K562 (cell line): Measurements from ENCODE around the gene EIF4EBP2. TPM values are rescaled to one million over a fixed set of nuclear protein-coding genes. Genes with fewer than 3 reads are reported as not detected.

ENCODE experiments used
- ATAC-seq: fragments of 200-7000 bp; cut with Tn5 transposase; 3 replicates; pipeline ENCODE4 v1.9.1; 2020; ENCODE audit warnings: moderate library complexity
- BruUV-seq: library from RNA; stranded (reverse); fragments of 400-500 nt; replicated peaks from 2 replicates; lab custom pipeline; 2021; lab: Mats Ljungman, UMichigan
- CTCF ChIA-PET: fragments of 300-600 bp; formaldehyde crosslinking; extraction: SDS; loops from one replicate; lab custom pipeline; 2021; ENCODE audit warnings: low intra/inter-chr PET ratio; lab: Yijun Ruan, JAX
- POLR2A ChIA-PET: fragments of 300-600, 350-650 bp; sonication (Branson Sonifier 250); formaldehyde crosslinking; extraction: SDS; loops from one replicate; lab custom pipeline; 2021; ENCODE audit warnings: antibody characterized with exemption, inconsistent platforms; lab: Yijun Ruan, JAX
- DNase-seq, 4 experiments: peaks; one replicate each; pipeline versions ENCODE4 v3.0.0 to v3.0.0-alpha.2; 2011 to 2018; ENCODE audit warnings: low spot score in 3 of 4, mixed read lengths in 3 of 4; ENCODE audit errors: extremely low read depth in 1 of 4
- FAIRE-seq: peaks from 2 replicates; lab custom pipeline; 2011; peaks lifted over from hg19 to GRCh38; lab: Jason Lieb, UNC
- H2AFZ ChIP-seq: 2 replicates; pipeline ENCODE4 v1.6.0; 2011; ENCODE audit warnings: low read depth, low read length, control low read depth, inconsistent platforms
- H3K27ac ChIP-seq: fragments of 200-600 bp; 3 replicates; pipeline ENCODE4 v1.8.0; 2011; ENCODE audit warnings: low read depth, mild to moderate bottlenecking, control low read depth, inconsistent platforms, low read length, moderate library complexity, mixed read lengths; ENCODE audit errors: extremely low read depth
- H3K27me3 ChIP-seq, 2 experiments: fragments of 300-600 bp in 1 of 2; 2 replicates in 1 of 2; 3 replicates in 1 of 2; pipeline versions ENCODE4 v1.6.0 to v1.8.0; 2011; ENCODE audit warnings: inconsistent platforms in 2 of 2, low read length in 2 of 2, mild to moderate bottlenecking in 1 of 2, mixed read lengths in 1 of 2, moderate library complexity in 1 of 2; ENCODE audit not compliant: control insufficient read depth in 2 of 2, insufficient read depth in 2 of 2
- H3K36me3 ChIP-seq: fragments of 300-600 bp; 3 replicates; pipeline ENCODE4 v1.8.0; 2011; ENCODE audit warnings: mild to moderate bottlenecking, low read length, inconsistent platforms; ENCODE audit not compliant: control insufficient read depth, insufficient read depth
- H3K4me1 ChIP-seq, 2 experiments: fragments of 200-600 bp in 1 of 2; replicated peaks in 1 of 2; 2 replicates in 1 of 2; 3 replicates in 1 of 2; pipeline versions ENCODE4 v1.5.1 to v1.8.0; 2011; ENCODE audit warnings: inconsistent platforms in 2 of 2, low read length in 2 of 2, mild to moderate bottlenecking in 1 of 2, mixed read lengths in 1 of 2, moderate library complexity in 1 of 2; ENCODE audit not compliant: control insufficient read depth in 2 of 2, insufficient read depth in 2 of 2
- H3K4me2 ChIP-seq: 2 replicates; pipeline ENCODE4 v1.6.1; 2011; ENCODE audit warnings: low read length, control low read depth, inconsistent platforms, mixed read lengths; ENCODE audit not compliant: insufficient read depth
- H3K4me3 ChIP-seq: fragments of 200-600 bp; sonication (generic), shearing (Covaris generic); 2 replicates; pipeline ENCODE4 v1.5.1; 2016; ENCODE audit warnings: control low read depth, inconsistent platforms
- H3K79me2 ChIP-seq: fragments of 200-600 bp; 3 replicates; pipeline ENCODE4 v1.8.0; 2011; ENCODE audit warnings: low read length, inconsistent platforms; ENCODE audit not compliant: control insufficient read depth, insufficient read depth
- H3K9ac ChIP-seq, 2 experiments: 2 replicates each; pipeline versions ENCODE4 v1.6.0 to v1.6.1; 2011; ENCODE audit warnings: low read depth in 2 of 2, low read length in 2 of 2, control low read depth in 1 of 2, inconsistent platforms in 1 of 2, mild to moderate bottlenecking in 1 of 2, mixed read lengths in 1 of 2; ENCODE audit not compliant: insufficient read depth in 1 of 2
- H3K9me1 ChIP-seq: one replicate; pipeline ENCODE4 v1.6.0; 2011; ENCODE audit warnings: inconsistent platforms, mild to moderate bottlenecking, low read length, moderate library complexity; ENCODE audit not compliant: control insufficient read depth, insufficient read depth
- H3K9me3 ChIP-seq: replicated peaks from 2 replicates; pipeline ENCODE4 v1.5.1; 2011; ENCODE audit warnings: low read depth, low read length, inconsistent platforms; ENCODE audit not compliant: control insufficient read depth, insufficient read depth
- H4K20me1 ChIP-seq: replicated peaks from 2 replicates; pipeline ENCODE4 v1.6.1; 2011; ENCODE audit warnings: low read length, inconsistent platforms, mixed read lengths; ENCODE audit not compliant: control insufficient read depth, insufficient read depth
- ARID1B ChIP-seq: fragments of 450-650 bp; IDR thresholded peaks from 2 replicates; pipeline ENCODE4 v1.6.1; 2016; ENCODE audit warnings: antibody characterized with exemption, mild to moderate bottlenecking, inconsistent platforms
- BCLAF1 ChIP-seq, 2 experiments: fragments of 450-650 bp in 1 of 2; IDR thresholded peaks; 2 replicates each; pipeline ENCODE4 v1.6.1; 2011 to 2017; ENCODE audit warnings: low read depth in 2 of 2, antibody characterized with exemption in 1 of 2, borderline replicate concordance in 1 of 2, low read length in 1 of 2, mild to moderate bottlenecking in 1 of 2, mixed read lengths in 1 of 2; ENCODE audit not compliant: control insufficient read depth in 1 of 2
- DPF2 ChIP-seq: fragments of 450-650 bp; IDR thresholded peaks from 2 replicates; pipeline ENCODE4 v1.6.1; 2016
- E2F8 ChIP-seq: fragments of 450-650 bp; IDR thresholded peaks from 2 replicates; pipeline ENCODE4 v1.7.1; 2018; ENCODE audit warnings: mild to moderate bottlenecking, low read depth; ENCODE audit not compliant: partially characterized antibody
- GABPB1 ChIP-seq: sonication (generic); formaldehyde crosslinking; IDR thresholded peaks from 2 replicates; pipeline ENCODE4 v1.8.0; 2022; ENCODE audit warnings: mild to moderate bottlenecking, missing genetic modification reagents
- PBX2 ChIP-seq, 2 experiments: IDR thresholded peaks in 1 of 2; conservative IDR thresholded peaks in 1 of 2; 2 replicates each; pipeline ENCODE4 v1.6.1; 2016; ENCODE audit warnings: low read depth in 2 of 2, mild to moderate bottlenecking in 1 of 2, missing compliant biosample characterization in 1 of 2, missing genetic modification characterization in 1 of 2, moderate library complexity in 1 of 2
- RNF219 ChIP-seq: fragments of 250-450 bp; sonication (Bioruptor Pico); IDR thresholded peaks from 2 replicates; pipeline ENCODE4 v1.5.0; 2022; ENCODE audit warnings: mild to moderate bottlenecking
- SMC3 ChIP-seq: conservative IDR thresholded peaks from 2 replicates; pipeline ENCODE4 v1.6.1; 2011; ENCODE audit warnings: low read depth, low read length, improper control_type of control experiment; ENCODE audit not compliant: insufficient read depth
- STAG1 ChIP-seq: sonication (generic); formaldehyde crosslinking; IDR thresholded peaks from 2 replicates; pipeline ENCODE4 v1.5.0; 2020; ENCODE audit warnings: missing genetic modification reagents, borderline replicate concordance
- ZNF263 ChIP-seq: sonication (generic); formaldehyde crosslinking; IDR thresholded peaks from 2 replicates; pipeline ENCODE4 v1.8.0; 2022; ENCODE audit warnings: mild to moderate bottlenecking, missing genetic modification reagents, borderline replicate concordance
- WGBS: fragments of 100-300 bp; shearing (Covaris generic); methylation state at CpG from one replicate; pipeline ENCODE4 v1.1.6; 2016; ENCODE audit warnings: low coverage, mixed read lengths; ENCODE audit not compliant: insufficient coverage; ENCODE audit errors: missing lambda C conversion rate; 5-methylcytosine and 5-hydroxymethylcytosine counted together
- in situ Hi-C: fragments of 300-500 bp; cut with MboI; formaldehyde crosslinking; loops from 4 replicates; pipeline ENCODE4 v1.15.0; 2018; ENCODE audit warnings: inconsistent platforms, mixed read lengths
- intact Hi-C: fragments of 100-400 bp; cut with micrococcal nuclease; formaldehyde crosslinking; loops from 2 replicates; pipeline ENCODE4 v1.14.2; 2022
- polyA plus RNA-seq, 8 experiments: library from polyadenylated mRNA; depleted of rRNA in 4 of 8; stranded (reverse) in 5 of 8; unstranded in 3 of 8; fragments of >200 nt; fragmentation: Nextera tagmentation in 2 of 8; fragmentation: Illumina TruSeq in 1 of 8; extraction: Ambion mirVana in 2 of 8; extraction: Trizol in 1 of 8; gene quantifications; 2 replicates each; pipeline versions ENCODE4 v1.2.1 to v1.2.3, GENCODE V29; 2011 to 2014; ENCODE audit warnings: inconsistent platforms in 1 of 8, missing spikeins in 1 of 8
- total RNA-seq, 7 experiments: library from RNA; depleted of rRNA in 6 of 7; stranded (reverse); fragments of >200 nt in 6 of 7; fragmentation: Illumina TruSeq in 2 of 7; extraction: Trizol in 2 of 7; gene quantifications; 2 replicates each; pipeline versions ENCODE4 v1.2.1 to v1.2.3, GENCODE V29; 2011 to 2021; ENCODE audit warnings: low replicate concordance in 1 of 7

The EIF4EBP2 gene
- total and polyA plus RNA-seq, 9 of the 15 experiments (the other 6 are each of a cell fraction or from before 2014, with no cell fraction given): 16.1 to 67.5 (median 38.3) TPM

- ChIA-PET CTCF (interaction anchor here (1.0 kb wide), 1 partner anchor 60 kb away, joined by 3 read pairs; no protein-coding TSS in a partner anchor), POLR2A (interaction anchor here (0.6 to 1.1 kb wide), 2 partner anchors 11 to 897 kb away, joined by 3 read pairs; no protein-coding TSS in a partner anchor)
- Histone ChIP-seq H3K4me3 (no peak overlapping the region), H3K36me3 (no peaks in the 10 kb centered on the region), H3K27ac (no peak overlapping the region), H3K4me2 (no peak overlapping the region), H3K79me2 (no peaks in the 10 kb centered on the region; the same call in 2 of the 3 replicates), H3K9me1 (no peaks in the 10 kb centered on the region), H3K4me1 (peaks cover 12 to 25% of the 10 kb centered on the region in 2 experiments; a peak in 4 of 5 replicates), H3K9me3 (peaks cover 6% of the 10 kb centered on the region), H3K27me3 (no peaks in the 10 kb centered on the region), H3K9ac (no peak overlapping the region), H4K20me1 (no peaks in the 10 kb centered on the region), H2AFZ (no peak overlapping the region)
- in situ Hi-C loops: no loop called here
- BruUV-seq: no TSS peak
- intact Hi-C loops: no loop called here
- DNase-seq (no peak), FAIRE-seq (no peak), ATAC-seq (no peak)
- WGBS: 8% methylated on average over 6 of the region's 6 CpGs
- TF ChIP-seq GABPB1 (CRISPR knock-in tag): no peak
- TF ChIP-seq ZNF263 (CRISPR knock-in tag): no peak
- TF ChIP-seq SMC3: no peak
- TF ChIP-seq E2F8: no peak
- 0 out of 2 replicates have a peak, but pooled peaks have one; percentile 25 for TF ChIP-seq DPF2
- 0 out of 2 replicates have a peak, but pooled peaks have one; percentile 27 for TF ChIP-seq ARID1B
- TF ChIP-seq RNF219 (CRISPR knock-in tag): no peak
- no peak for TF ChIP-seq BCLAF1 (IDR thresholded peaks at IDR 0.05; ENCODE audit: borderline replicate concordance in 1 of 2, control insufficient read depth in 1 of 2, low read depth in 2 of 2, low read length in 1 of 2)
- TF ChIP-seq STAG1: no peak
- TF ChIP-seq PBX2 (CRISPR knock-in tag; IDR thresholded peaks at IDR 0.05; ENCODE audit: low read depth): no peak
- peak; percentile 93 for TF ChIP-seq PBX2 (tag; conservative IDR thresholded peaks at IDR 0.05; ENCODE audit: low read depth)
Observed at GRCh38 chr10:70378122-70378521, 25.8 kb upstream of the EIF4EBP2 start.
